Gastrocnemius medialis (tissue), 4 donors: ENCODE data around the gene BAZ2B. TPM values are rescaled to one million over a fixed set of nuclear protein-coding genes. Genes with fewer than 3 reads are reported as not detected.
A peak's percentile ranks its signal among the peaks of the same experiment; 100 is the strongest.

ENCODE experiments used
- ATAC-seq, 2 donors: fragments of 150-250 bp; one replicate each; pipeline ENCODE4 v1.9.1; 2016
- DNase-seq, 2 donors: peaks; one replicate each; pipeline ENCODE4 v3.0.0-alpha.2; 2019
- H3K27ac ChIP-seq, 4 donors: fragments of 200-600 bp; sonication (generic); 1 replicate in 1 of 4; 2 replicates in 3 of 4; pipeline ENCODE4 v1.5.1; 2016 to 2018; ENCODE audit warnings: mild to moderate bottlenecking in 2 of 4, moderate library complexity in 1 of 4
- H3K27me3 ChIP-seq, 3 donors: fragments of 200-600 bp; sonication (generic) in 2 of 3; 1 replicate in 1 of 3; 2 replicates in 2 of 3; pipeline versions ENCODE4 v1.5.1 to v1.6.0; 2016 to 2019; ENCODE audit warnings: mild to moderate bottlenecking in 1 of 3, moderate library complexity in 1 of 3
- H3K36me3 ChIP-seq, 2 donors: fragments of 200-600 bp; sonication (generic) in 1 of 2; one replicate each; pipeline ENCODE4 v1.5.1; 2017 to 2018
- H3K4me1 ChIP-seq, 2 donors: fragments of 200-600 bp; sonication (generic) in 1 of 2; one replicate each; pipeline ENCODE4 v1.5.1; 2016 to 2017; ENCODE audit warnings: mild to moderate bottlenecking in 2 of 2
- H3K4me3 ChIP-seq, 4 donors: fragments of 200-600 bp; sonication (generic) in 3 of 4; 1 replicate in 1 of 4; 2 replicates in 3 of 4; pipeline ENCODE4 v1.5.1; 2016 to 2019; ENCODE audit warnings: mild to moderate bottlenecking in 2 of 4
- H3K9me3 ChIP-seq, 3 donors: fragments of 200-600 bp; sonication (generic) in 2 of 3; 1 replicate in 1 of 3; 2 replicates in 2 of 3; pipeline ENCODE4 v1.5.1; 2016 to 2019
- POLR2A ChIP-seq, 2 donors: fragments of 450-650 bp; IDR thresholded peaks; one replicate each; pipeline ENCODE4 v1.6.1; 2017; ENCODE audit warnings: antibody characterized with exemption in 2 of 2, mild to moderate bottlenecking in 2 of 2, moderate library complexity in 2 of 2
- in situ Hi-C, 4 donors: fragments of 200-750 bp; cut with MboI; loops; one replicate each; pipeline versions ENCODE4 v1.15.0 to v1.8.0; 2017; ENCODE audit warnings: low sequenced_read_pairs in 4 of 4
- intact Hi-C: fragments of 100-400 bp; cut with DNase I; formaldehyde crosslinking; loops from one replicate; pipeline ENCODE4 v1.15.1; 2023; ENCODE audit warnings: low total_unique reads
- total RNA-seq, 4 donors: library from RNA; depleted of rRNA; stranded (reverse); fragments of >200 nt; gene quantifications; one replicate each; pipeline versions ENCODE4 v1.1.0 to v1.2.3, GENCODE V29; 2016
- TF ChIP-seq, protein P1 (sequence below), 5 experiments: fragments of 450-650 bp in 3 of 5; fragments of 200-600 bp in 2 of 5; sonication (generic) in 2 of 5; IDR thresholded peaks in 4 of 5; conservative IDR thresholded peaks in 1 of 5; 1 replicate in 4 of 5; 2 replicates in 1 of 5; pipeline ENCODE4 v1.5.1; 2016 to 2019; ENCODE audit warnings: antibody characterized with exemption in 5 of 5, mild to moderate bottlenecking in 3 of 5, moderate library complexity in 3 of 5

Gene BAZ2B
- total RNA-seq, 4 donors from 2014 or later = 27.6 to 57.2 (median 52.3) TPM

DNA sequence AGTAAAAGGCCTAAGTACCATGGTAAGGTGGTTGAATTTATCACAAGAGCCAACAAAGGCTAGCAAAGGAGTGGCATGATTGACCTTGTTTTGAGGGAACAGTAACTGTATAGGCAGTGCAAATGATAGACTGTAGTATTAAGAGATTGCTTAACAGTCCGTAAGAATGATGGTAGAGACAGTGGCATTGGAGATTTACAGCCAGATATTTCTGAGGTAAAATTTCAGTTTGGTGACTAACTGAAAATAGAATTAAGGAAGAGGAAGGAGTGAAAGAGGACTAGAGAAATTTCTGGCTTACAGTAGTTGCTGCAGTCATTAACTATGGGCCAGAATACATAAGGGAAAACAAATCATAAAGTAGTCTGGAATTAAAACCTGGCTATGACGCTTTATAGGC, 4.4 kb upstream of the BAZ2B start:
- H3K9me3 ChIP-seq = no peaks in the 10 kb centered on the region
- no peaks in the 10 kb centered on the region for H3K36me3 ChIP-seq
- intact Hi-C loops (no loop called here), in situ Hi-C loops (no loop called here)
- TF ChIP-seq POLR2A (IDR thresholded peaks at IDR 0.05) = no peak
- TF ChIP-seq, protein P1, sequence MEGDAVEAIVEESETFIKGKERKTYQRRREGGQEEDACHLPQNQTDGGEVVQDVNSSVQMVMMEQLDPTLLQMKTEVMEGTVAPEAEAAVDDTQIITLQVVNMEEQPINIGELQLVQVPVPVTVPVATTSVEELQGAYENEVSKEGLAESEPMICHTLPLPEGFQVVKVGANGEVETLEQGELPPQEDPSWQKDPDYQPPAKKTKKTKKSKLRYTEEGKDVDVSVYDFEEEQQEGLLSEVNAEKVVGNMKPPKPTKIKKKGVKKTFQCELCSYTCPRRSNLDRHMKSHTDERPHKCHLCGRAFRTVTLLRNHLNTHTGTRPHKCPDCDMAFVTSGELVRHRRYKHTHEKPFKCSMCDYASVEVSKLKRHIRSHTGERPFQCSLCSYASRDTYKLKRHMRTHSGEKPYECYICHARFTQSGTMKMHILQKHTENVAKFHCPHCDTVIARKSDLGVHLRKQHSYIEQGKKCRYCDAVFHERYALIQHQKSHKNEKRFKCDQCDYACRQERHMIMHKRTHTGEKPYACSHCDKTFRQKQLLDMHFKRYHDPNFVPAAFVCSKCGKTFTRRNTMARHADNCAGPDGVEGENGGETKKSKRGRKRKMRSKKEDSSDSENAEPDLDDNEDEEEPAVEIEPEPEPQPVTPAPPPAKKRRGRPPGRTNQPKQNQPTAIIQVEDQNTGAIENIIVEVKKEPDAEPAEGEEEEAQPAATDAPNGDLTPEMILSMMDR (IDR thresholded peaks at IDR 0.05 in 4 of 5, conservative IDR thresholded peaks at IDR 0.05 in 1 of 5) = no peak
- peaks cover 10 to 25% of the 10 kb centered on the region in 2 donors for H3K4me1 ChIP-seq
- H3K27me3 ChIP-seq = no peaks in the 10 kb centered on the region
- ATAC-seq = no peak
- no peak overlapping the region for H3K27ac ChIP-seq
- DNase-seq = no peak
- no peak overlapping the region for H3K4me3 ChIP-seq

DNA sequence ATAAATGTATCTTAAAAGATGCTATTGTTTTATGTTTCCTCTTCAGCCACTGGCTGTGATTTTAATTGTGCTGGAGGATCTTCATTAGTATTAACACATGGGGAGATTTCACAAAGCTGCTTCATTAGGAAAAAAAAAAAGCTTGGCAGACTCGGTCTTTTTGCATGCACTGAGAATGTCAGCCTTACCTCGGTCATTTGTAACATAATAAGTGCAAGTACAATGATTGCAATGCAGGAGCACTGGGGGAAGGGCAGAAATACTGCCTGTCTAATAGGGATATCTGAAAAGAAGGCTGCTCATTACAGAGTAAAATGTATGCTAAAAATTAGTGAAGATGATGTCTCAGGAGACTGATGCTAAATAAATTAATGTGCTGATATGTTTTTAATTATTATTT, 1.3 kb upstream of the BAZ2B start:
- peak overlapping the region; percentile 87 to 99 (median 96) for H3K27ac ChIP-seq
- ATAC-seq (peak; percentile 11 to 37), DNase-seq (peak; percentile 26 to 49)
- H3K36me3 ChIP-seq = no peaks in the 10 kb centered on the region
- H3K9me3 ChIP-seq = no peaks in the 10 kb centered on the region
- H3K4me3 ChIP-seq = peak overlapping the region; percentile 67 to 92 (median 70)
- H3K27me3 ChIP-seq = no peaks in the 10 kb centered on the region
- intact Hi-C loops (loop anchor here (5.0 to 10.0 kb wide), 4 partner anchors 100 to 1160 kb away; partner anchors contain the start of genes CCDC148, CD302, PKP4 and WDSUB1), in situ Hi-C loops (loop anchor here in 1 of 4 donors (10.0 kb wide), 1 partner anchor 103 kb away; no protein-coding TSS in a partner anchor)
- H3K4me1 ChIP-seq = peaks cover 14 to 31% of the 10 kb centered on the region in 2 donors
- TF ChIP-seq, protein P1 (IDR thresholded peaks at IDR 0.05 in 4 of 5, conservative IDR thresholded peaks at IDR 0.05 in 1 of 5) = no peak
- no peak for TF ChIP-seq POLR2A (IDR thresholded peaks at IDR 0.05)

- no peaks in the 10 kb centered on the region for H3K27me3 ChIP-seq
- H3K4me3 ChIP-seq = peak overlapping the region; percentile 67 to 92 (median 70)
- no peak for DNase-seq
- no peaks in the 10 kb centered on the region for H3K9me3 ChIP-seq
- in situ Hi-C loops (loop anchor here in 1 of 4 donors (10.0 kb wide), 1 partner anchor 102 kb away; no protein-coding TSS in a partner anchor), intact Hi-C loops (loop anchor here (5.0 to 10.0 kb wide), 4 partner anchors 100 to 1160 kb away; partner anchors contain the start of genes CCDC148, CD302, PKP4 and WDSUB1)
- H3K4me1 ChIP-seq = peaks cover 17 to 36% of the 10 kb centered on the region in 2 donors
- no peak for TF ChIP-seq POLR2A (IDR thresholded peaks at IDR 0.05)
- TF ChIP-seq, protein P1 (IDR thresholded peaks at IDR 0.05 in 4 of 5, conservative IDR thresholded peaks at IDR 0.05 in 1 of 5) = no peak
- no peak for ATAC-seq
- H3K27ac ChIP-seq = peak overlapping the region; percentile 87 to 99 (median 96)
- H3K36me3 ChIP-seq = no peaks in the 10 kb centered on the region
These were observed 752 bp upstream of the BAZ2B start for GRCh38 chr2:159617100-159617499.

GRCh38 chr2:159615367-159616285, 722 bp downstream of the BAZ2B start:
- no peaks in the 10 kb centered on the region for H3K27me3 ChIP-seq
- H3K27ac ChIP-seq = peak overlapping the region; percentile 87 to 99 (median 96)
- peaks cover 31 to 47% of the 10 kb centered on the region in 2 donors for H3K4me1 ChIP-seq
- in situ Hi-C loops (loop anchor here in 1 of 4 donors (10.0 kb wide), 1 partner anchor 101 kb away; no protein-coding TSS in a partner anchor), intact Hi-C loops (loop anchor here (1.0 to 10.0 kb wide), 5 partner anchors 97 to 1158 kb away; partner anchors contain the start of genes CCDC148, CD302, MARCHF7 and PKP4)
- DNase-seq (peak; percentile 94 to 95), ATAC-seq (peak; percentile 84 to 87)
- H3K36me3 ChIP-seq = no peaks in the 10 kb centered on the region
- H3K4me3 ChIP-seq = peak overlapping the region; percentile 67 to 92 (median 70)
- TF ChIP-seq, protein P1 (IDR thresholded peaks at IDR 0.05 in 4 of 5, conservative IDR thresholded peaks at IDR 0.05 in 1 of 5) = no peak
- peak; percentile 73 to 83 for TF ChIP-seq POLR2A (IDR thresholded peaks at IDR 0.05)
- no peaks in the 10 kb centered on the region for H3K9me3 ChIP-seq
